ENCODE data around the gene ZNF234.
"Not testable (repeated sequence)": the region's sequence is repeated elsewhere in the genome, so short reads cannot be mapped to it uniquely, and the experiment has no call there.

Gene ZNF234

DNA sequence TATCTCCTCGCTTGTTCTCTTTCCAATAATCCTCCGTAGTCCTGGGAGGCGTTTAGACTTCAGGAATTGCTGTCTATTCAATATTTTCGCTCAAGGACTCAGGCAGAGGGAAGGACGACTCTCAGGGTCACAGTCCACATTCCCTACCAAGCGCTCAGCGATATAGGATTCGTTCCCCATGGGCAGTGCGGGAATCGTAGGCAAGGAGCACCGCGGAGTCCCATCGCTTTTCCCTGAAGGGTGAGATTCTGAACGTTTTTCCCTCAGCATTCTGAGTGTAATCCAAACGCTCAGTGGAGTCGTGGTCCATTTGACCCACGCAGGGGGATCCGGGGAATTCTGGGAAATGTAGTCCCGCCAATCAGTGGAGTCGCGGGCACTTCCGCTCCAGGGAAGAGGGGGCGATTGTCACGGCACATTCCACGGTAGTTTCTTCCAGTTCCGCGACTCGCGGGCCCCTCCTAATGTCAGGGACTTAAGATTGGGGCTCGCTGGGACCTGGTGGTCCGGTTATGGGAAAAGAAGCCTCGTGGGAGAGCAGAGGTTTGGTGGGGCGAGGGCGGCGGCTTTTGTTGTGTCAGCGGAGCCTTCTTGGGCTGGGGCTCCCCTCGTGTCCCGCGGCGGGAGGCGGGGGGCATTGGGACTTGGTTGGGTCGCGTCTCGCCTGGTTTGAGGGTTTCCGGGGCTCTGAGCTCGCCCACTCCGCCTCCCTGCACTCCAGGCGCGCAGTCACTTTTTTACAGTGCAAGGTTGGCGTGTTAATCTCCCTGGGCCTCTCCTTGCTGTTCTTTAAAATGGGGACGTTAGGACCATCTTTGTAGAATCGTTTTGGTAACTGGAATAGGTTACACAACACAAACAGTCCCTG is at the start of gene ZNF234:
ZNF234 (plus strand) TSS at position 364 of the 868 bp plus-strand sequence. CDS start 3,079 bp downstream, outside the sequence.
- DNase-seq = peak; percentile 67

DNA sequence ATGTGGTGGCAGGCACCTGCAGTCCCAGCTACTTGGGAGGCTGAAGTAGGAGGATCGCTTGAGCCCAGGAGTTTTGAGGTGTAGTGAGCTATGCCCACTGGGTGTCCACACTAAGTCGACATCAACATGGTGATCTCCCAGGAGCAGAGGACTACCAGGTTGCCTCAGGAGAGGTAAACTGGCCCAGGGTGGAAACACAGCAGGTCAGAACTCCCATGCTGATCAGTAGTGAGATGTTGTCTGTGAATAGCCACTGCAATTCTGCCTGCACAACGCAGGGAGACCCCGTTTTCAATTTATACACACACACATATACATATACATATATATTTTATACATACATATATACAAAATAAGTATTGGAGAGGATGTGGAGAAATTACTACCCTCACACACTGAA is 49.2 kb upstream of the ZNF234 start:
- no peak for DNase-seq

DNA sequence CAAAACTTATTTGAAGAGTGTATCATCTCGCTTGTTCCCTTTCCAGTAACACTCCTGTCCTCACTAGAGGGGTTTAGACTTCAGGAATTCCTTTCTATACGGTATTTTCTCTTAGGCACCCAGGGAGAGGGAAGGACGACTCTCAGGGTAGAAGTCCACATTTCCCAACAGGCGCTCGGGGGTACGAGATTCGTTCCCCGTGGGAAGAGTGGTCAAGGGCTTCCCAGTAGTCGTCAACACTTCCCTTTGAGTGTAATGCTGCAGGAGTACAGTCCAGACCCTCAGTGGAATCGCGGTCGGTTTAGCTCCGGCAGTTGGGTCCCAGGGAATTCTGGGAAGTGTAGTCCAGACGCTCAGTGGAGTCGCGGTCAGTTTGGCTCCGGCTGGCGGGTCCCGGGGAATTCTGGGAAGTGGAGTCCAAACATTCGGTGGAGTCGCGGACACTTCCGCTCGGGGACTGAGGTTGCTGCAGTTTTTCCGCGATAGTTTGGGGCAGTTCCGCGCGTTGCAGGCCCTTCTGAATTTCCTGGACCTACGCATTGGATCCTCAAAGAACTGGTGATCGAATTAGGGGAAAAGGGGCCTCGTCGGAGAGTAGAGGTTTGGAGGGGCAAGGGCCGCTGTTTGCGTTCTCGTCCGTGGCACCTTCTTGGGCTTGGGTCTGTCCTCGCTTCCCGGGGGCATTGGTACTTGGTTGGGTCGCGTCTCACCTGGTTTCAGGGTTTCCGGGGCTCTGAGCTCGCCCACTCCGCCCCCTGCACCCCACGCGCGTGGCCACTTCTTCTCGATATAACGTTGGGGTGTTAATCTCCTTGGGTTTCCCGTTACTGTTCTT is 47.2 kb upstream of the ZNF234 start, which contains the start of gene ZNF224:
ZNF224 (plus strand) TSS at position 431 of the 835 bp plus-strand sequence. CDS start 3,513 bp downstream, outside the sequence.
- peak; percentile 83 for DNase-seq

DNA sequence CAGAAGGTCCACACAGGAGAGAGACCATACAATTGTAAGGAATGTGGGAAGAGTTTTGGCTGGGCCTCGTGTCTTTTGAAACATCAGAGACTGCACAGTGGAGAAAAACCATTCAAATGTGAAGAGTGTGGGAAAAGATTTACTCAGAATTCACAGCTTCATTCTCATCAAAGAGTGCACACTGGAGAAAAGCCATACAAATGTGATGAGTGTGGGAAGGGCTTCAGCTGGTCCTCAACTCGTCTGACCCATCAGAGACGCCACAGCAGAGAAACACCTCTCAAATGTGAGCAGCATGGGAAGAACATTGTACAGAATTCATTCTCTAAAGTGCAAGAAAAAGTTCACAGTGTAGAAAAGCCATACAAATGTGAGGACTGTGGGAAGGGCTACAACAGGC is 33.6 kb upstream of the ZNF234 start:
- no peak for DNase-seq

DNA sequence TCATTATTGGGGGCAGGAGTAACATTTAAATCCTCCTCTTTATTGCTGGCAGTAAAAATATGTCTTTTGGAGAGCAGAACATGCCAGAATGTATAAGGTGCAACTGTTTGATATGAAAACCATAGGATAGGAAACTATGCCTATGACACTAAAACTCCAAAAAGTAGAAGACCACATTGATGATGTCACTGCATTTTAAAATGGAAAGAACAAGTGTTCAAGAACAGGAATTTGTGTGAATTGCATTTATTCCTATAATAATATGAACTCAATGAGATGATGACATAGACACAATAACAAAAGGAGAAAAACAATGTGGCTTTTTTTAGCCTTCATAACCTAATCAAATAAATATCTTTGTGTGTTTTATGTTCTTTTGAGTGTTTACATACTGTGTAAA is 31.9 kb upstream of the ZNF234 start:
- no peak for DNase-seq

DNA sequence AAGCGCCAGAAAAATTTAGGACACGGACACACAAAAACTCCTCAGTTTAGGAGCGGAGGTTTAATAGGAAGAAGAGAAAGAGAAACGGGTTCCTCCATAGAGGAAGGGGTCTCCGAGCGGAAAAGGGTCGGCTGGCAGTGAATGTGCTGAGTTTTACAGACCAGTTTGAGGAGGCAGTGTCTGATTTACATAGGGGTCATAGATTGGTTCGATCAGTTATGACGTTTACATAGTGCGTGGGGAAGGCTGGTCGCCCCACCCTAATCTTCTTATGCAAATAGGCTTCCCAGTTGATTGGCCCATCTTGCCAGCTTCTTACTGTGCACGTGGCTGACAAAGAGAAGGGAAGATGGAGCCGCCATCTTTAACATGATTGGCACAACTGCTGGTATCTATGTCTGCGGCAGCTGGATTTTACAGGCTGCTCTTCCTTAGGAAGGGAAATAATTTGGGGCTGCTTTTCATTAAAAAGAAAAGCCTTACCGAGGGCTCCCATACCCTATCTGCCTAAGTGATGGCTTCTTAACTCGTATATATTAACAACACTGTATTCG is 29.4 kb upstream of the ZNF234 start:
- DNase-seq = no peak

DNA sequence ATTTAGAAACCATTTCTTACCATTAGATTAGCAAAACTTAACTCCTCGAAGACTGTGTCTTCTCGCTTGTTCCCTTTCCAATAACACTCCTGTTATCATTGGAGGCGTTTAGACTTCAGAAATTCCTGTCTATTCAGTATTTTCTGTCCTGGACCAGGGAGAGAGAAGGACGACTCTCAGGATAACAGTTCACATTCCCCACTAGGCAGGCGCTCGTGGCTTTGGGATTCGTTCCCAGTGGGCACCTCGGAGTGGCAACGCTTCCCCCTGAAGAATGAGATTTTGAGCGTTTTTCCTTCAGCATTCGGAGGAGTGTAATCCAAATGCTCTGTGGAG is 28.6 kb upstream of the ZNF234 start:
- no peak for DNase-seq

DNA sequence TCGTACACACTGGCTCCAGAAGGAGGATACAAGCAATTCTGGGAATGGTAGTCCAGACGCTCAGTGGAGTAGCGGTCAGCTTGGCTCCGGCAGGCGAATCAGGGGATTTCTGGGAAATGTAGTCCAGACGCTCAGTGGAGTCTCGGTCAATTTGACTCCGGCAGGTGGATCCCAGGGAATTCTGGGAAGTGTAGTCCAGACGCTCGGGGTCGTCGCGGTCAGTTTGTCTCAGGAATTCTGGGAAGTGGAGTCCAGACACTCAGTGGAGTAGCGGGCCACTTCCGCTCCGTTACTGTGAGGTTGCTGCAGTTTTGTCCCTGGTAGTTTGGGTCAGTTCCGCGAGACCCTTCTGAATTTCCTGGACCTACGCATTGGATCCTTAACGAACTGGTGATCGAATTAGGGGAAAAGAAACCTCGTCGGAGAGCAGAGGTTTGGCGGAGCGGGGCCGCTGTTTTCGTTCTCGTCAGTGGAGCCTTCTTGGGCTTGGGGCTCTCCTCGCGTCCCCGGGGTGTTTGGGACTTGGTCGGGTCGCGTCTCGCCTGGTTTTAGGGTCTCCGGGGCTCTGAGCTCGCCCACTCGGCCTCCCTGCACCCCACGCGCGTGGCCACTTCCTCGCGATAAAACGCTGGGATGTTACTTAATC is 28.1 kb upstream of the ZNF234 start, which contains the start of gene ZNF225:
ZNF225 (plus strand) TSS at position 262 of the 646 bp plus-strand sequence. CDS start 2,429 bp downstream, outside the sequence.
- peak; percentile 84 for DNase-seq

DNA sequence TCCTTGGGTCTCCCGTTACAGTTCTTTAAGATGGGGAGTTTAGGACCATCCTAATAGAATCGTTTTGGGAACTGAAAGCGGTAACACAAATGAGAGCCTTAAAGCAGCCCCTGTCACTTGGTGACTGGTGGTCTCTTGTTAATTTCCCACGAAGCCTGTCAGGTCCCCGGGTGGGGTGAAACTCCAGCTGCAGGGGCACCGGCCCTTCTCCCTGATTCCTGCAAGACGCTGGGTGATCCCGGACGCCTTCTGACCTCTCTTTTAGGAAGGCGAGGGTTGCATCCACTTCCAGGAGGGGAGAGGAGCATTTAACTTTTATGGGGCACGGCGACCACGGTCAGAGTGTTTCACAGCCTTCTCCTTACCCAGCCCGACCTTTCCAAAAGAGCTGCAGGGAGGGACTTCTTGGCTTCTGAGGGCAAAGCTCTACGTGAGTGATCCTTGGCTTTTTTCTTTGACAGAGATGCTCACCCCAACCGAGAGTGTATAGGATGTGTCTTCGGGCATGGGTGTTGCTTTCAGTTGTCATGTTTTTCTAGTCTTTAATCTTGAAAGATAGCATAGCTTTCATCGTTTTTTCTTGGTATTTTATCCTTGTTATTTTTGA is 27.5 kb upstream of the ZNF234 start:
- DNase-seq = no peak

DNA sequence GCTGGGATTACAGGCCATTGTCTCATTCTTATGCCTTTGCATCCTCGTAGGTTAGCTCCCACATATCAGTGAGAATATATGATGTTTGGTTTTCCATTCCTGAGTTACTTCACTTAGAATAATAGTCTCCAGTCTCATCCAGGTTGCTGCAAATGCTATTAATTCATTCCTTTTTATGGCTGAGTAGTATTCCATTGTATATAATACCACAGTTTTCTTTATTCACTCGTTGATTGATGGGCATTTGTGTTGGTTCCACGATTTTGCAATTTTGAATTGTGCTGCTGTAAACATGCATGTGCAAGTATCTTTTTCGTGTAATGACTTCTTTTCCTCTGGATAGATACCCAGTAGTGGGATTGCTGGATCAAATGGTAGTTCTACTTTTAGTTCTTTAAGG is 20.2 kb upstream of the ZNF234 start:
- DNase-seq = not testable (repeated sequence)

DNA sequence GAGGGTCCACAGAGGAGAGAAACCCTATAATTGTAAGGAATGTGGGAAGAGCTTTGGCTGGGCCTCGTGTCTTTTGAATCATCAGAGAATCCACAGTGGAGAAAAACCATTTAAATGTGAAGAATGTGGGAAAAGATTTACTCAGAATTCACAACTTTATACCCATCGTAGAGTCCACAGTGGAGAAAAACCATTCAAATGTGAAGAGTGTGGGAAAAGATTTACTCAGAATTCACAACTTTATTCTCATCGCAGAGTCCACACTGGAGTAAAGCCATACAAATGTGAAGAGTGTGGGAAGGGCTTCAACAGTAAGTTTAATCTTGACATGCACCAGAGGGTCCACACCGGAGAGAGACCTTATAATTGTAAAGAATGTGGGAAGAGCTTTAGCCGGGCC is 9.4 kb upstream of the ZNF234 start:
- no peak for DNase-seq

DNA sequence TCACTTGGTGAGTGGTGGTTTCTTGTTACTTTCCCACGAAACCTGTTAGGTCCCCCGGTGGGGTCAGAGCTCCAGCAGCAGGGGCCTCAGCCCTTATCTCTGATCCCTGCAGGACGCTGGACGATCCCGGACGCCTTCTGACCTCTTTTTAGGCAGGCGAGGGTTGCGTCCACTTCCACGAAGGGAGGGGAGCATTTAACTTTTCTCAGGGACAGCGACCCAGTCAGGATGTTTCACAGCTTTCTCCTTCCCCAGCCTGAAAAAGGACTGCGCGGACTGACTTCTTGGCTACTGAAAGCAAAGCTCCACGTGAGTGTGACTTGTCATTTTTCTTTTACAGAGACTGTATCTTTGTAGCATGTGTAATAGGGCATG is 692 bp downstream of the ZNF234 start:
- no peak for DNase-seq

DNA sequence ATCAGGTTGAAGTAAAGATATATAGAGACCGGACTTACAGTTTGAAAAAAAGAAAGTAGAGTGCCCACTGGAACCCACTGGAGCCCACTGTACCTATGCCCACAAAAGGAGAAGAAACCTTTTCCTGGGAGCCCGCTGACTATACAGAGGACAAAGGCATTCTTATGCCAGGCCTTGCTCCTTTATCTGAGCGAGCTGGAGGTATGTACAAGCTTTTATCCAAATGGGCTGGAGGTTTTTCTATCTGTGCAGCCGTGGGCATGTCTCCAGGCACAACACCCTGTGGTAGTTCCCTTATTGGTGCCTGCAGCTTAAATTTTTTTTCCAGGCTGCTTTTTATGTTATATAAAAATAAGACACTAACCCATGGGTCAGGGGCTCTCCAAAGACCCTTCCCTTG is 8.4 kb downstream of the ZNF234 start:
- DNase-seq = no peak

DNA sequence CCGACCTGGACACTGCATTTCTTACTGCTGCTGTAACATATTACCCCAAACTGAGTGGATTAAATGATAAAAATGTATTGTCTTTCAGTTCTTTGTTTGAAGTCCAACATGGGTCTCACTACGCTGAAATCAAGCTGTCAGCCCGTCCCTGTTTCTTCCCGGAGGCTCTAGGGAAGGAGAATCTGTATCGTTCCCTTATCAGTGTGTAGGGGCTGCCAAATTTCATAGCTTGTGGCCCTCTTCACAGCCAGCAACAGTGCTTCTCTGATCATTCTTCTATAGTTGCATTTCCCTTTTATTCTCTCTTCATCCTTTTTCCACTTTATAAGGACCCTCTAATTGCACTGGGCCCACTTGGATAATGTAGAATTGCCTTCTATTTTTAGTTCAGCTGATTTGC is 10.1 kb downstream of the ZNF234 start:
- no peak for DNase-seq

DNA sequence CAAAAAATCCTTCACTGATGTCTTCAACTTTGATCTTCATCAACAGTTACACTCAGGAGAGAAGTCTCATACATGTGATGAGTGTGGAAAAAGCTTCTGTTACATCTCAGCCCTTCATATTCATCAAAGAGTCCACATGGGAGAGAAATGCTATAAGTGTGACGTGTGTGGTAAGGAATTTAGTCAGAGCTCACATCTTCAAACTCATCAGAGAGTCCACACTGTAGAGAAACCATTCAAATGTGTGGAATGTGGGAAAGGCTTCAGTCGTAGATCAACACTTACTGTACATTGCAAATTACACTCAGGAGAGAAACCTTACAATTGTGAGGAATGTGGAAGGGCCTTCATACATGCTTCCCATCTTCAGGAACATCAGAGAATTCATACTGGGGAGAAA is 15.1 kb downstream of the ZNF234 start:
- no peak for DNase-seq

DNA sequence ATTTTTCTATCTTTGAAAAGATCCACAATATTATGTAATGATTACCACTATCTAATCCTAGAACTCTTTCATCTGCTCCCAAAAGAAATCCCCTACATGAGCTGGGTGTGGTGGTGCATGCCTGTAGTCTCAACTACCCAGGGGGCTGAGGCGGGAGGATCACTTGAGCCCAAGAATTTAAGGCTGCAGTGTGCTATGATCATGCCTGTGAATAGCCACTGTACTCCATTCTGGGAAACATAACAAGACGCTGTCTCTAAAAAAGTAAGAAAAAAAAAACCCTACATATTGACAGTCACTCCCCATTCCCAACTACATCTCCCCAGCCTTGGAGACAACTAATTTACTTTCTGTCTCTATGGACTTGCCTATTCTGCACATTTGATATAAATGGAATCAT is 22.4 kb downstream of the ZNF234 start:
- no peak for DNase-seq

DNA sequence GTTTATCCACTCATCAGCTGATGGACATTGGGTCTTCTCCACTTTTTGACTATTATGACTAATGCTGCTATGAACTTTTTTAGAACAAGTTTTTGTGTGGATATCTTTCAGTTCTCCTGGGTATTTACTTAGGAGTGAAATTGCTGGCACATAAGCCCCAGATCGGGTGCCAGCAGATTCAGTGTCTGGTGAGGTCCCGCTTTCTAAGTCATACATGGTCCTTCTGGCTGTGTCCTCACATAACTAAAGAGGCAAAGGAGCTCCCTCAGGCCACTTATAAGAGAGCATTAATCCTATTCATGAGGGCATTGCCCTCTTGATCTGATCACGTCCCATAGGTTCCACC is 22.9 kb downstream of the ZNF234 start:
- DNase-seq = no peak

DNA sequence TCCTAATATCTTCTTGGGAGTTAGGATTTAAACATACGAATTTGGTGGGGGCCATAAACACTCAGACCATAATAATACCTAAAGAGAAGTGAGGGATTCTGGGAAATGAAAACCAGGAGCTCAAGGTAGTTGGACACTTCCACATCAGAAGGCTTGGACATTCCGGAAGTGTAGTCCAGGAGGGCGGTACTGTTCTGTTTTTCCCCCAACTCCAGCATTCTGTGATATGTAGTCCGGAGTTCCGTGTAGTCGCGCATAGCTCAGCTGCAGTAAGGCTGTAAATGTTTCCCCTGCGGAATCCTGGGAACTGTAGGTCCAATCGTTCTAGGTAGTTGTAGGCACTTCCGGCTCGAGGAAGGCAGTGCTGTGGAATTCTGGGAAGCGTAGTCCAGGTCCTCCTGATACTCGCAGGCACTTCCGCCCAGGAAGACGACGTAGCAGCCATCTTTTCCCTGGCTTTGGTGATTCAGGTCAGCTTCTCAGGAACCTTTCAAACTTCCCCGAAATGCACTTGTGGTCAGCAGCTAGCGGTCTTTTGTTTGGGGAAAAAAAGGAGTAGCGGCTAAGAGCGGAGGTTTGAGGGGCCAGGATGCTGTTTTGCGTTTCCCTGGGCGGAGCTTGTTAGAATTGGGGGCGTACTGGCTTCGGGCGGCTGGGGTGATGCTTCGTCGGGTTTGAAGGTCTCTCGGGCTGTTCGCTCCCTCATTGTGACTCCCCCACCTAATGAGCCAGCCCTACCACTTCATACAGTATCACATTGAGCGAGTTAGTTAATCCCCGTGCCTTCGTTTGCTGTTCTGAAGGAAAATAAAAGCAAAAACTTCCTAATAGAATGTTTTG is 23.5 kb downstream of the ZNF234 start, which contains the start of gene ZNF226:
ZNF226 (plus strand) TSS at position 428 of the 840 bp plus-strand sequence. CDS start 4,981 bp downstream, outside the sequence.
- peak; percentile 84 for DNase-seq

DNA sequence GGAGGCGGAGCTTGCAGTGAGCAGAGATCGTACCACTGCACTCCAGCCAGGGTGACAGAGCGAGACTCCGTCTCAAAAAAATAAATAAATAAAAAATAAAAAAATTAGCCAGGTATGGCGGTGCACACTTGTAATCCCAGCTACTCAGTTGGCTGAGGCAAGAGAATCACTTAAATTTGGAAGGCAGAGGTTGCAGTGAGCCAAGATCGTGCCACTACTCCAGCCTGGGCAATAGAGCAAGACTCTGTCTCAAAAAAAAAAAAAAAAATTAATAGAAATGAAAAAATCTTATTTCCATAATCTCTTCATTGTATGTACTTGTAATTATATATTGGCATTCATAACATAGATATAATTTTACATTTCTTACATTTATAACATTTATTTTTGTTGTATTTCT is 29.3 kb downstream of the ZNF234 start:
- DNase-seq = not testable (repeated sequence)

DNA sequence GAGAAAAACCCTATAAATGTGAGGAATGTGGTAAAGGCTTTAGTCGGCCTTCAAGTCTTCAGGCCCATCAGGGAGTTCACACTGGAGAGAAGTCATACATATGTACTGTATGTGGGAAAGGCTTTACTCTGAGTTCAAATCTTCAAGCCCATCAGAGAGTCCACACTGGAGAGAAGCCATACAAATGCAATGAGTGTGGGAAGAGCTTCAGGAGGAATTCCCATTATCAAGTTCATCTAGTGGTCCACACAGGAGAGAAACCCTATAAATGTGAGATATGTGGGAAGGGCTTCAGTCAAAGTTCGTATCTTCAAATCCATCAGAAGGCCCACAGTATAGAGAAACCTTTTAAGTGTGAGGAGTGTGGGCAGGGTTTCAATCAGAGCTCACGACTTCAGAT is 35.2 kb downstream of the ZNF234 start:
- DNase-seq = no peak

DNA sequence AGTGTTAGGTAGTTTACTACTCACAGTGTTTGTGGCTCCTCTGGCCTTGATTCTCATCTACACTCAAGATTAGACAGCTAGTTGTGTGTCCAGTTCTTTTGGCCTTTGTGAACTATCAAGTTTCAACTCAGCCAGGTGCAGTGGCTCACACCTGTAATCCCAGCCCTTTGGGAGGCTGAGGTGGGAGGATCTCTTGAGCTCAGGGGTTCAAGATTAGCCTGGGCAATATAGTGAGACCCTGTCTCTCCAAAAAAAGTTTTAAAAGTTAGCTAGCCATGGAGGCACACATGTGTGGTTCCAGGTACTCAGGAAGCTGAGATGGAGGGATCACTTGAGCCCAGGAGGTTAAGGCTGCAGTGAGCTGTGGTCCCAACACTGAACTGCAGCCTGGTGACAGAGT is 39.6 kb downstream of the ZNF234 start:
- DNase-seq = no peak

DNA sequence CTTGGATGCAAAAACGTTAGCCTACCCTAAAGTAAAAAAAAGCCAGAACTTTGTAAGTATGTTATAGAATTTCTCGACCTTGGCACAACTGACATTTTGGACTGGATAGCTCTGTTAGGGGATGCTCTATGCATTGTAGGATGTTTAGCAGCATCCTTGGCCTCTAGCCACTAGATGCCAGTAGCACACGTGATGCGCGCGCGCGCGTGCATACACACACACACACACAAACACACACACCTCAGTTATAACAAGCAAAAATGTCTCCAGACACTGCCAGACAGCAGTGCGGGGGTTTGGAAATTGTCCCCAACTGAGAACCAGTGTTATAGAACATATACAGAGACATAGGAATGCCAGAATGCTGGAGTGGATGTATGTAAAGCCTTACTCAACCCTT is 40.8 kb downstream of the ZNF234 start:
- no peak for DNase-seq

All from stimulated activated naive CD4-positive, alpha-beta T cell treated with Interleukin-2 at 50 U/mL for 16 hours (primary cell).